Neuronal stem cell (in vitro differentiated cells): ENCODE results near the gene SSBP3.

Experiments
- DNase-seq: peaks from one replicate; pipeline ENCODE4 v3.0.0-alpha.2; 2013; ENCODE audit warnings: low spot score
- H2AFZ ChIP-seq: one replicate; pipeline ENCODE4 v1.6.1; 2013; ENCODE audit warnings: mild to moderate bottlenecking, low read length, inconsistent platforms
- H2AK5ac ChIP-seq: 2 replicates; pipeline ENCODE4 v1.6.1; 2013; ENCODE audit warnings: low read depth, mild to moderate bottlenecking, inconsistent platforms, low read length, moderate library complexity, mixed read lengths
- H2BK120ac ChIP-seq: 2 replicates; pipeline ENCODE4 v1.6.1; 2013; ENCODE audit warnings: low read depth, mild to moderate bottlenecking, inconsistent platforms, low read length, moderate library complexity, mixed read lengths
- H2BK12ac ChIP-seq: one replicate; pipeline ENCODE4 v1.6.1; 2013; ENCODE audit warnings: low read length, inconsistent platforms
- H2BK15ac ChIP-seq: 2 replicates; pipeline ENCODE4 v1.6.1; 2013; ENCODE audit warnings: mild to moderate bottlenecking, low read length, inconsistent platforms, mixed read lengths
- H2BK5ac ChIP-seq: one replicate; pipeline ENCODE4 v1.6.1; 2013; ENCODE audit warnings: inconsistent platforms, mild to moderate bottlenecking, low read length, moderate library complexity
- H3K14ac ChIP-seq: one replicate; pipeline ENCODE4 v1.6.1; 2013; ENCODE audit warnings: low read length, inconsistent platforms
- H3K18ac ChIP-seq: 2 replicates; pipeline ENCODE4 v1.6.1; 2013; ENCODE audit warnings: low read length, inconsistent platforms
- H3K23ac ChIP-seq: 2 replicates; pipeline ENCODE4 v1.6.1; 2013; ENCODE audit warnings: low read depth, mild to moderate bottlenecking, mixed read lengths, low read length, inconsistent platforms; ENCODE audit not compliant: poor library complexity
- H3K27ac ChIP-seq: replicated peaks from 3 replicates; pipeline ENCODE4 v1.5.1; 2013; ENCODE audit warnings: low read length, inconsistent platforms
- H3K27me3 ChIP-seq, 3 experiments: 2 replicates each; pipeline ENCODE4 v1.6.1; 2013; ENCODE audit warnings: low read length in 3 of 3, mild to moderate bottlenecking in 2 of 3, inconsistent platforms in 1 of 3, low read depth in 1 of 3, mixed read lengths in 1 of 3, moderate library complexity in 1 of 3; ENCODE audit not compliant: control insufficient read depth in 3 of 3, insufficient read depth in 3 of 3
- H3K36me3 ChIP-seq, 2 donors: replicated peaks in 1 of 2; 2 replicates each; pipeline ENCODE4 v1.6.1; 2013; ENCODE audit warnings: low read length in 2 of 2; ENCODE audit not compliant: control insufficient read depth in 2 of 2, insufficient read depth in 2 of 2
- H3K4ac ChIP-seq: 2 replicates; pipeline ENCODE4 v1.6.1; 2013; ENCODE audit warnings: inconsistent platforms, mild to moderate bottlenecking, low read length, moderate library complexity
- H3K4me1 ChIP-seq, 2 donors: 1 replicate in 1 of 2; 2 replicates in 1 of 2; pipeline ENCODE4 v1.6.1; 2013; ENCODE audit warnings: low read length in 2 of 2, low read depth in 1 of 2; ENCODE audit not compliant: control insufficient read depth in 2 of 2, insufficient read depth in 1 of 2
- H3K4me2 ChIP-seq: one replicate; pipeline ENCODE4 v1.6.1; 2013; ENCODE audit warnings: mild to moderate bottlenecking, low read length, inconsistent platforms; ENCODE audit not compliant: insufficient read depth, poor library complexity, severe bottlenecking
- H3K4me3 ChIP-seq, 2 donors: 2 replicates each; pipeline ENCODE4 v1.5.1; 2013; ENCODE audit warnings: low read length in 2 of 2, mild to moderate bottlenecking in 2 of 2, inconsistent platforms in 1 of 2, moderate library complexity in 1 of 2
- H3K79me1 ChIP-seq: one replicate; pipeline ENCODE4 v1.6.1; 2013; ENCODE audit warnings: low read depth, mild to moderate bottlenecking, inconsistent platforms, low read length, moderate library complexity
- H3K9ac ChIP-seq: one replicate; pipeline ENCODE4 v1.6.1; 2013; ENCODE audit warnings: mild to moderate bottlenecking, low read depth, low read length, inconsistent platforms; ENCODE audit not compliant: poor library complexity
- H3K9me3 ChIP-seq, 2 donors: replicated peaks in 1 of 2; 2 replicates each; pipeline versions ENCODE3 to v1.6.1; 2013; ENCODE audit warnings: low read length in 2 of 2, mild to moderate bottlenecking in 2 of 2, inconsistent platforms in 1 of 2, low read depth in 1 of 2, mixed read lengths in 1 of 2, moderate library complexity in 1 of 2; ENCODE audit not compliant: control insufficient read depth in 2 of 2, insufficient read depth in 1 of 2
- H4K8ac ChIP-seq: one replicate; pipeline ENCODE4 v1.6.1; 2013; ENCODE audit warnings: low read depth, mild to moderate bottlenecking, inconsistent platforms, low read length, moderate library complexity
- H4K91ac ChIP-seq: one replicate; pipeline ENCODE4 v1.6.1; 2013; ENCODE audit warnings: low read length, low read depth, mild to moderate bottlenecking, inconsistent platforms; ENCODE audit not compliant: poor library complexity
- whole genome bisulfite sequencing, 2 donors: extraction: QIAGEN DNeasy Blood & Tissue Kit; methylation state at CpG; one replicate each; pipeline ENCODE4 v1.1.7; 2013; ENCODE audit warnings: missing lambda C conversion rate in 2 of 2, mixed read lengths in 1 of 2; ENCODE audit not compliant: insufficient read length in 2 of 2, insufficient replicate concordance in 1 of 2; ENCODE audit errors: extremely low coverage in 2 of 2; 5-methylcytosine and 5-hydroxymethylcytosine counted together

The SSBP3 gene

DNA sequence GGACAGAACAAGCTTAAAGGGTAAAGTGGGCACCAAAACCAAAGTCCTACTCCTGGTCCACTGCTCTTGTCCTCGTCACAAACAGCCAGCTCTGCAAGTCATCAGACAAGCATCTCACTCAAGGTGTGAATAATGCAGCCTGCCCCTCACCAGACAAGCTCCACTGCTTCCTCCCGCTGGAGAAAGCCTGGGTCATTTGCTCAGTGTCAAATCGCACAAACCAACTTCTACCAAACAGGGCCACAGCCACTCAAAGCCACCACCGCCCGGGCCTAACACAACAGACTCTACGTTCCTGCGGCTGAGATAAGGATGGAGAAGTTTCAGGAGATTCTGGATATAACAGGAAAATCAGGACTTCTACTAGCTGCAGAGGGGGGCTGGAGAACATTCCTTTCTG, 3.3 kb downstream of the SSBP3 start:
- WGBS, 2 donors, result no CpG with 5 or more reads among the region's 7 CpGs
- Histone ChIP-seq H3K4me3 (peak overlapping the region in 1 of 2 donors; percentile 94), H3K4me2 (no peak overlapping the region), H3K27ac (no peak overlapping the region), H4K8ac (no peak overlapping the region), H3K18ac (no peak overlapping the region), H3K9ac (no peak overlapping the region), H3K79me1 (peaks cover 11% of the 10 kb centered on the region), H3K4ac (no peak overlapping the region), H3K14ac (no peak overlapping the region), H2BK120ac (no peak overlapping the region), H2AK5ac (no peak overlapping the region), H2BK5ac (no peak overlapping the region), H2AFZ (no peak overlapping the region), H3K4me1 (peaks cover 14 to 30% of the 10 kb centered on the region in 2 donors), H4K91ac (no peak overlapping the region), H3K23ac (no peak overlapping the region), H3K36me3 (peaks cover 33 to 70% of the 10 kb centered on the region in 2 donors), H3K9me3 (peaks cover 3% of the 10 kb centered on the region in 2 donors), H3K27me3 (no peaks in the 10 kb centered on the region), H2BK15ac (no peak overlapping the region), H2BK12ac (no peak overlapping the region)
- DNase-seq, result no peak

DNA sequence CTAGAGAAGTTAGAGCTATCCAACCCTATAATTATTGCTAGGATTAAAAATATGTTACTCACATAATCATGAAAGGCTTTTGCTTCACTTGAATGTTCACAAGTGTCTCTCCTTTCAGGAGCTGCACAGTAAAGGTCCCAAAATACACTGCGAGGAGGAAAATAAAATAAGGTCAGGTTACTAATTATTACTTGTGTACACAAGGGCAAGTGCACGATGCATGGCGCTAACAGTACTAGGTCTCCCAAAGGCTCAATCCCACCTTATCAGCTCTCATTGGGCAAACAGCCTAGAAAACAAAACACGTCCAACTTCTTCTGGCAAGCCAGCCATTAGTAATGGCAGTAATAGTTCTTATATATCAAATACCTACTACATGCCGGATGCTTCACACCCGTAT, 4.4 kb downstream of the SSBP3 start:
- no peak overlapping the region for H2AFZ ChIP-seq
- H3K79me1 ChIP-seq, result peaks cover 11% of the 10 kb centered on the region
- peaks cover 3% of the 10 kb centered on the region in 2 donors for H3K9me3 ChIP-seq
- H3K23ac ChIP-seq, result no peak overlapping the region
- no peak overlapping the region for H2AK5ac ChIP-seq
- no peak overlapping the region for H3K4ac ChIP-seq
- H3K4me1 ChIP-seq, result peaks cover 15 to 24% of the 10 kb centered on the region in 2 donors
- no peak overlapping the region for H3K9ac ChIP-seq
- no peak overlapping the region for H2BK15ac ChIP-seq
- no peak for DNase-seq
- peaks cover 40 to 81% of the 10 kb centered on the region in 2 donors for H3K36me3 ChIP-seq
- no peak overlapping the region for H3K4me2 ChIP-seq
- H2BK12ac ChIP-seq, result no peak overlapping the region
- H3K18ac ChIP-seq, result no peak overlapping the region
- no peak overlapping the region for H3K4me3 ChIP-seq
- H3K14ac ChIP-seq, result no peak overlapping the region
- H2BK5ac ChIP-seq, result no peak overlapping the region
- no peaks in the 10 kb centered on the region for H3K27me3 ChIP-seq
- no peak overlapping the region for H2BK120ac ChIP-seq
- no CpG with 5 or more reads among the region's 6 CpGs for WGBS, 2 donors
- H4K8ac ChIP-seq, result no peak overlapping the region
- H3K27ac ChIP-seq, result no peak overlapping the region
- H4K91ac ChIP-seq, result no peak overlapping the region

DNA sequence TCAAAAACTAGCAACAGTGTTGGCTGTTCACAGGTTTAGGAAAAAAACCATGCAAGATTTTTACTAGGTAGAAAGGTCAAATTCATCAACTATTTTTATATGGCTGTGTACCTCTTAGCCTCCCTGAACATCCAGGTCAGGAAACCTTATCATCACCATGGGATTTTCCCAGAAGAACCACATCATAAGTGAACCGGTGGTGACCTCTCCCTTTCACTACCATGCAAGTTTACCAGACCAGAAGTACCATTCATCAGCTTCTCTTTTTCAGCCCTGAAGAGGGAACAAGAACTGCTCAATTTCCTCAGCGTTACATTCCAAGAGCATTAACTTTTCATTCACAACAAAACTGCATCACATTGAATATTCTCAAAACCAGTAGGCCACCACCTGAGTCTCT, 5.9 kb downstream of the SSBP3 start:
- DNase-seq, result no peak
- Histone ChIP-seq H3K14ac (no peak overlapping the region), H3K4ac (no peak overlapping the region), H4K8ac (no peak overlapping the region), H3K9ac (no peak overlapping the region), H3K79me1 (peaks cover 10% of the 10 kb centered on the region), H3K18ac (no peak overlapping the region), H3K4me2 (no peak overlapping the region), H2AK5ac (no peak overlapping the region), H2AFZ (no peak overlapping the region), H2BK120ac (no peak overlapping the region), H3K36me3 (peaks cover 43 to 94% of the 10 kb centered on the region in 2 donors), H3K9me3 (peaks cover 3% of the 10 kb centered on the region in 2 donors), H3K27me3 (no peaks in the 10 kb centered on the region), H3K4me1 (peaks cover 15 to 24% of the 10 kb centered on the region in 2 donors), H2BK12ac (no peak overlapping the region), H3K23ac (no peak overlapping the region), H3K27ac (no peak overlapping the region), H4K91ac (no peak overlapping the region), H3K4me3 (no peak overlapping the region), H2BK15ac (no peak overlapping the region), H2BK5ac (no peak overlapping the region)
- WGBS, 2 donors, result no CpG with 5 or more reads among the region's 2 CpGs

DNA sequence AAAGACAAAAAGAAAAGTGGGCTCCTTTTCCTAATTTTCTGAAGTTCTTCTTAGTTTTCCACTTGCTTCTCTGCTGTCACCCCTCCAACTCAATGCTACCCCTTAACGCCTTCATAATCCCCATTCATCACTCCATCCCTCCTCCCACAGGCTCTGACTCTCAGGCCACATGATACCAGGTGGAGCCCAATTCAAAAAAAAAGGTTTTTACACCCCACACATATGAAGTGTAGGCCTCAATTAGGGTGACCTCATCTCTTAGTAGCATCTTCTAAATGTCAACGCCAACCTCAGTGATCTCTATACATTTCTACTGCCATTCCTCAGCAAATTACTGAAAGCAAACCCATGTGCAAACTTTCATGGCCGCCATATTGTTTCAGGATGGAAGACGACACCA, 6.4 kb downstream of the SSBP3 start:
- no peak overlapping the region for H2AFZ ChIP-seq
- H2BK120ac ChIP-seq, result no peak overlapping the region
- no peak overlapping the region for H2BK15ac ChIP-seq
- H3K18ac ChIP-seq, result no peak overlapping the region
- peaks cover 3% of the 10 kb centered on the region in 2 donors for H3K9me3 ChIP-seq
- no peak overlapping the region for H3K23ac ChIP-seq
- no peak overlapping the region for H3K9ac ChIP-seq
- H4K91ac ChIP-seq, result no peak overlapping the region
- H4K8ac ChIP-seq, result no peak overlapping the region
- H3K4me1 ChIP-seq, result peaks cover 15 to 24% of the 10 kb centered on the region in 2 donors
- H3K27ac ChIP-seq, result no peak overlapping the region
- no peak overlapping the region for H3K4me2 ChIP-seq
- H3K4ac ChIP-seq, result no peak overlapping the region
- no peak overlapping the region for H2AK5ac ChIP-seq
- peaks cover 43 to 96% of the 10 kb centered on the region in 2 donors for H3K36me3 ChIP-seq
- no peak overlapping the region for H2BK5ac ChIP-seq
- H3K14ac ChIP-seq, result no peak overlapping the region
- DNase-seq, result no peak
- 100% methylated on average over 1 of the region's 4 CpGs; no CpG with 5 or more reads in 1 of the 2 donors for WGBS, 2 donors
- H3K27me3 ChIP-seq, result no peaks in the 10 kb centered on the region
- H3K79me1 ChIP-seq, result peaks cover 4% of the 10 kb centered on the region
- H3K4me3 ChIP-seq, result no peak overlapping the region
- no peak overlapping the region for H2BK12ac ChIP-seq
